ENCODE measurements around the gene COL28A1.

GRCh38 chr7:7583731-7584130 is 48.1 kb upstream of the COL28A1 start:
- TF ChIP-seq CTCF (conservative IDR thresholded peaks at IDR 0.05; ENCODE audit: low read depth, low read length): no peak
- no peak for TF ChIP-seq EZH2 (IDR thresholded peaks at IDR 0.05; ENCODE audit: low read length, unreplicated experiment)
